Effector memory CD4-positive, alpha-beta T cell (primary cell): ENCODE results near the gene BPIFA3.

Experiments used
- DNase-seq, 3 donors: peaks; one replicate each; pipeline ENCODE4 v3.0.0-alpha.2; 2020
- H3K27ac ChIP-seq: 2 replicates; pipeline ENCODE4 v1.7.0; 2013; ENCODE audit warnings: mild to moderate bottlenecking, low read length, moderate library complexity; ENCODE audit not compliant: insufficient read depth, poor library complexity, severe bottlenecking
- H3K27me3 ChIP-seq: replicated peaks from 2 replicates; pipeline ENCODE4 v1.7.0; 2013; ENCODE audit warnings: mild to moderate bottlenecking, low read length; ENCODE audit not compliant: insufficient read depth, control insufficient read depth, poor library complexity, severe bottlenecking
- H3K36me3 ChIP-seq: 2 replicates; pipeline ENCODE4 v1.7.0; 2013; ENCODE audit warnings: mild to moderate bottlenecking, low read length, moderate library complexity; ENCODE audit not compliant: control insufficient read depth, insufficient read depth
- H3K4me1 ChIP-seq: 2 replicates; pipeline ENCODE4 v1.7.0; 2013; ENCODE audit warnings: low read length, mild to moderate bottlenecking; ENCODE audit not compliant: control insufficient read depth, insufficient read depth, poor library complexity, severe bottlenecking
- H3K4me3 ChIP-seq: 2 replicates; pipeline ENCODE4 v1.7.0; 2013; ENCODE audit warnings: low read length, low read depth, mild to moderate bottlenecking; ENCODE audit not compliant: insufficient read depth, poor library complexity, severe bottlenecking
- H3K9me3 ChIP-seq: 2 replicates; pipeline ENCODE4 v1.7.0; 2013; ENCODE audit warnings: mild to moderate bottlenecking, low read length, moderate library complexity; ENCODE audit not compliant: control insufficient read depth

BPIFA3 gene

GRCh38 chr20:33252460-33252859 is 35.3 kb downstream of the BPIFA3 start:
- H3K4me1 ChIP-seq: no peaks in the 10 kb centered on the region
- H3K4me3 ChIP-seq: no peak overlapping the region
- DNase-seq: no peak
- H3K27ac ChIP-seq: no peak overlapping the region
- H3K36me3 ChIP-seq: no peaks in the 10 kb centered on the region
- H3K9me3 ChIP-seq: no peaks in the 10 kb centered on the region
- no peaks in the 10 kb centered on the region for H3K27me3 ChIP-seq

- DNase-seq: no peak
- Histone ChIP-seq H3K36me3 (no peaks in the 10 kb centered on the region), H3K9me3 (no peaks in the 10 kb centered on the region), H3K4me1 (no peaks in the 10 kb centered on the region), H3K27me3 (no peaks in the 10 kb centered on the region), H3K27ac (no peak overlapping the region), H3K4me3 (no peak overlapping the region)
Observed at GRCh38 chr20:33255005-33255404, 37.9 kb downstream of the BPIFA3 start.

- Histone ChIP-seq H3K9me3 (no peaks in the 10 kb centered on the region), H3K4me1 (no peaks in the 10 kb centered on the region), H3K27me3 (no peaks in the 10 kb centered on the region), H3K4me3 (no peak overlapping the region), H3K27ac (no peak overlapping the region), H3K36me3 (no peaks in the 10 kb centered on the region)
- DNase-seq: no peak
Observed at GRCh38 chr20:33257237-33257636, 40.1 kb downstream of the BPIFA3 start.

GRCh38 chr20:33259371-33259770 is 42.2 kb downstream of the BPIFA3 start:
- no peaks in the 10 kb centered on the region for H3K36me3 ChIP-seq
- no peak overlapping the region for H3K4me3 ChIP-seq
- no peaks in the 10 kb centered on the region for H3K9me3 ChIP-seq
- DNase-seq: no peak
- no peaks in the 10 kb centered on the region for H3K27me3 ChIP-seq
- H3K4me1 ChIP-seq: no peaks in the 10 kb centered on the region
- H3K27ac ChIP-seq: no peak overlapping the region

- no peaks in the 10 kb centered on the region for H3K9me3 ChIP-seq
- no peak overlapping the region for H3K4me3 ChIP-seq
- H3K27me3 ChIP-seq: no peaks in the 10 kb centered on the region
- H3K27ac ChIP-seq: no peak overlapping the region
- no peak for DNase-seq
- H3K36me3 ChIP-seq: no peaks in the 10 kb centered on the region
- H3K4me1 ChIP-seq: no peaks in the 10 kb centered on the region
Observed at GRCh38 chr20:33261465-33261864, 44.3 kb downstream of the BPIFA3 start.

GRCh38 chr20:33262658-33263065 is 45.5 kb downstream of the BPIFA3 start:
- no peak for DNase-seq
- Histone ChIP-seq H3K9me3 (no peaks in the 10 kb centered on the region), H3K4me1 (no peaks in the 10 kb centered on the region), H3K4me3 (no peak overlapping the region), H3K27ac (no peak overlapping the region), H3K36me3 (no peaks in the 10 kb centered on the region), H3K27me3 (no peaks in the 10 kb centered on the region)

GRCh38 chr20:33263784-33264183 is 46.6 kb downstream of the BPIFA3 start:
- Histone ChIP-seq H3K27ac (no peak overlapping the region), H3K4me1 (no peaks in the 10 kb centered on the region), H3K9me3 (no peaks in the 10 kb centered on the region), H3K4me3 (no peak overlapping the region), H3K36me3 (no peaks in the 10 kb centered on the region), H3K27me3 (no peaks in the 10 kb centered on the region)
- DNase-seq: no peak

GRCh38 chr20:33267701-33268100 is 50.5 kb downstream of the BPIFA3 start:
- H3K9me3 ChIP-seq: no peaks in the 10 kb centered on the region
- no peaks in the 10 kb centered on the region for H3K4me1 ChIP-seq
- H3K36me3 ChIP-seq: no peaks in the 10 kb centered on the region
- no peak overlapping the region for H3K4me3 ChIP-seq
- no peak overlapping the region for H3K27ac ChIP-seq
- no peaks in the 10 kb centered on the region for H3K27me3 ChIP-seq
- DNase-seq: no peak

GRCh38 chr20:33272155-33272873 is 55.2 kb downstream of the BPIFA3 start:
- H3K36me3 ChIP-seq: no peaks in the 10 kb centered on the region
- no peaks in the 10 kb centered on the region for H3K4me1 ChIP-seq
- no peaks in the 10 kb centered on the region for H3K9me3 ChIP-seq
- H3K27ac ChIP-seq: no peak overlapping the region
- no peaks in the 10 kb centered on the region for H3K27me3 ChIP-seq
- DNase-seq: no peak
- H3K4me3 ChIP-seq: no peak overlapping the region

- no peaks in the 10 kb centered on the region for H3K36me3 ChIP-seq
- H3K4me1 ChIP-seq: no peaks in the 10 kb centered on the region
- no peaks in the 10 kb centered on the region for H3K27me3 ChIP-seq
- no peak for DNase-seq
- H3K9me3 ChIP-seq: no peaks in the 10 kb centered on the region
- H3K4me3 ChIP-seq: no peak overlapping the region
- no peak overlapping the region for H3K27ac ChIP-seq
Observed at GRCh38 chr20:33273117-33273851, 56.1 kb downstream of the BPIFA3 start.
